ENCODE data around the gene ATP8A2. TPM values are rescaled to one million over a fixed set of nuclear protein-coding genes. Genes with fewer than 3 reads are reported as not detected.

The ATP8A2 gene
- total and polyA plus RNA-seq, 2 of the 8 experiments (the other 6 are each of a cell fraction or from before 2014, with no cell fraction given) = 2.4 to 8.3 TPM

DNA sequence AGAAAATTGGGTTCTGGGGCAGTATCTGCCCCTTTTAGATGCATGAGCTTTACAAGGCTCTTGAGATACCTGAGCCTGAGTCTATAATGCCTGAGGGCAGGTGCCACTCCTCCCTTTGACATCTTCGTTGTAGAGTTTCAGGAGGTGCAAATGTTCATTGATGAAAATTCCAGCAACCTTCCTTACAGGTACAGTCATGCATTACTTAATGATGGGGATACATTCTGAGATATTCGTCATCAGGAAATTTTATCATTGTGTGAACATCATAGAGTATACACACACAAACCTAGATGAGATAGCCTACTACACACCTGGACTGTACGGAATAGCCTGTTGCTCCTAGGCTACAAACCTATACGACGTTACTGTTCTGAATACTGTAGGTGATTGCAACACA lies 370.0 kb downstream of the ATP8A2 start:
- Histone ChIP-seq H2BK5ac (ENCODE audit: low read depth, low read length) (no peak overlapping the region), H3K18ac (ENCODE audit: extremely low read depth, low read length) (no peak overlapping the region), H3K4me1 (replicated peaks in 1 of 4; ENCODE audit: control insufficient read depth in 3 of 4, insufficient read depth in 4 of 4, low read length in 3 of 4) (peaks cover 0 to 3% (median 3%) of the 10 kb centered on the region in 4 experiments; a peak in 2 of 7 replicates), H3K9me3 (ENCODE audit: insufficient read depth in 2 of 2, low read depth in 1 of 2, low read length in 1 of 2) (no peaks in the 10 kb centered on the region), H4K8ac (ENCODE audit: extremely low read depth, insufficient read depth, low read length) (no peak overlapping the region), H3K27ac (ENCODE audit: low read depth, low read length) (no peak overlapping the region), H2AFZ (ENCODE audit: low read length) (no peak overlapping the region), H2BK12ac (ENCODE audit: low read depth, low read length) (no peak overlapping the region), H4K91ac (replicated peaks; ENCODE audit: insufficient read length, low read length) (no peak overlapping the region), H3K23me2 (ENCODE audit: low read depth, low read length) (no peaks in the 10 kb centered on the region), H3K23ac (ENCODE audit: insufficient read length) (no peak overlapping the region), H3K4me2 (ENCODE audit: insufficient read depth in 1 of 2, low read depth in 2 of 2, low read length in 2 of 2) (no peak overlapping the region), H3K36me3 (ENCODE audit: control insufficient read depth in 2 of 4, insufficient read depth in 4 of 4, low read length in 3 of 4) (no peaks in the 10 kb centered on the region), H2AK5ac (ENCODE audit: low read depth, low read length) (no peak overlapping the region), H3K56ac (replicated peaks; ENCODE audit: insufficient read length, low read depth, low read length) (no peak overlapping the region), H3K27me3 (replicated peaks in 1 of 4; ENCODE audit: control insufficient read depth in 3 of 4, extremely low read depth in 1 of 4, insufficient read depth in 3 of 4, low read length in 3 of 4) (no peaks in the 10 kb centered on the region), H3K4me3 (ENCODE audit: extremely low read depth in 1 of 4, insufficient read depth in 2 of 4, low read depth in 3 of 4, low read length in 4 of 4) (no peak overlapping the region), H2BK15ac (ENCODE audit: low read length) (no peak overlapping the region), H4K5ac (ENCODE audit: insufficient read length, low read depth, low read length) (no peak overlapping the region), H3K9ac (replicated peaks in 1 of 4; ENCODE audit: extremely low read depth in 1 of 4, low read depth in 3 of 4, low read length in 3 of 4) (no peak overlapping the region), H2BK20ac (ENCODE audit: low read length) (no peak overlapping the region), H3K79me1 (ENCODE audit: low read depth, low read length) (no peaks in the 10 kb centered on the region), H2BK120ac (replicated peaks; ENCODE audit: low read depth, low read length) (no peak overlapping the region), H3K14ac (ENCODE audit: insufficient read length) (no peak overlapping the region), H3K4ac (replicated peaks; ENCODE audit: insufficient read length, low read depth, low read length) (no peak overlapping the region), H3K79me2 (ENCODE audit: control insufficient read depth in 1 of 2, insufficient read depth in 2 of 2, low read length in 2 of 2) (no peaks in the 10 kb centered on the region), H4K20me1 (replicated peaks in 1 of 2; ENCODE audit: control insufficient read depth in 1 of 2, insufficient read depth in 2 of 2, low read length in 2 of 2) (no peaks in the 10 kb centered on the region)
- FAIRE-seq (no peak), DNase-seq (ENCODE audit: low read depth in 1 of 2, low spot score in 2 of 2) (no peak)
- ChIA-PET POLR2A (ENCODE audit: partially characterized antibody) (no interaction called here), CTCF (ENCODE audit: partially characterized antibody) (interaction anchor here (1.1 to 1.6 kb wide), 3 partner anchors 11 to 200 kb away, joined by 3 to 5 read pairs (median 4); no protein-coding TSS in a partner anchor)
- WGBS, 2 experiments (ENCODE audit: extremely low coverage in 1 of 2, insufficient coverage in 1 of 2, insufficient read length in 1 of 2, insufficient replicate concordance in 2 of 2, low coverage in 1 of 2, low lambda C conversion rate in 2 of 2, missing lambda C conversion rate in 1 of 2) = 93% methylated on average over 5 of the region's 5 CpGs; no CpG with 5 or more reads in 1 of the 2 experiments
- TF ChIP-seq, protein P1, sequence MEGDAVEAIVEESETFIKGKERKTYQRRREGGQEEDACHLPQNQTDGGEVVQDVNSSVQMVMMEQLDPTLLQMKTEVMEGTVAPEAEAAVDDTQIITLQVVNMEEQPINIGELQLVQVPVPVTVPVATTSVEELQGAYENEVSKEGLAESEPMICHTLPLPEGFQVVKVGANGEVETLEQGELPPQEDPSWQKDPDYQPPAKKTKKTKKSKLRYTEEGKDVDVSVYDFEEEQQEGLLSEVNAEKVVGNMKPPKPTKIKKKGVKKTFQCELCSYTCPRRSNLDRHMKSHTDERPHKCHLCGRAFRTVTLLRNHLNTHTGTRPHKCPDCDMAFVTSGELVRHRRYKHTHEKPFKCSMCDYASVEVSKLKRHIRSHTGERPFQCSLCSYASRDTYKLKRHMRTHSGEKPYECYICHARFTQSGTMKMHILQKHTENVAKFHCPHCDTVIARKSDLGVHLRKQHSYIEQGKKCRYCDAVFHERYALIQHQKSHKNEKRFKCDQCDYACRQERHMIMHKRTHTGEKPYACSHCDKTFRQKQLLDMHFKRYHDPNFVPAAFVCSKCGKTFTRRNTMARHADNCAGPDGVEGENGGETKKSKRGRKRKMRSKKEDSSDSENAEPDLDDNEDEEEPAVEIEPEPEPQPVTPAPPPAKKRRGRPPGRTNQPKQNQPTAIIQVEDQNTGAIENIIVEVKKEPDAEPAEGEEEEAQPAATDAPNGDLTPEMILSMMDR (IDR thresholded peaks at IDR 0.05; ENCODE audit: control extremely low read depth in 1 of 3, insufficient read depth in 1 of 3, low read depth in 1 of 3, low read length in 3 of 3) = no peak
- TF ChIP-seq SAP30 (IDR thresholded peaks at IDR 0.05; ENCODE audit: insufficient read depth, insufficient replicate concordance, low read length) (no peak), RFX5 (IDR thresholded peaks at IDR 0.05; ENCODE audit: borderline replicate concordance, low read depth, low read length) (no peak), SIRT6 (IDR thresholded peaks at IDR 0.05; ENCODE audit: low read length) (no peak), CEBPB (IDR thresholded peaks at IDR 0.05; ENCODE audit: low read depth, low read length) (no peak), TEAD4 (IDR thresholded peaks at IDR 0.05; ENCODE audit: low read depth, low read length) (no peak), BCL11A (IDR thresholded peaks at IDR 0.05; ENCODE audit: low read depth in 2 of 2, low read length in 2 of 2) (no peak), SUZ12 (IDR thresholded peaks at IDR 0.05; ENCODE audit: low read length) (no peak), CREB1 (IDR thresholded peaks at IDR 0.05) (no peak), BACH1 (IDR thresholded peaks at IDR 0.05; ENCODE audit: low read length) (no peak), SIN3A (conservative IDR thresholded peaks at IDR 0.05 in 1 of 2, IDR thresholded peaks at IDR 0.05 in 1 of 2; ENCODE audit: low read depth in 1 of 2, low read length in 2 of 2) (no peak)
- TF ChIP-seq, protein P2, sequence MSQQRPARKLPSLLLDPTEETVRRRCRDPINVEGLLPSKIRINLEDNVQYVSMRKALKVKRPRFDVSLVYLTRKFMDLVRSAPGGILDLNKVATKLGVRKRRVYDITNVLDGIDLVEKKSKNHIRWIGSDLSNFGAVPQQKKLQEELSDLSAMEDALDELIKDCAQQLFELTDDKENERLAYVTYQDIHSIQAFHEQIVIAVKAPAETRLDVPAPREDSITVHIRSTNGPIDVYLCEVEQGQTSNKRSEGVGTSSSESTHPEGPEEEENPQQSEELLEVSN (IDR thresholded peaks at IDR 0.05) = no peak

All from H1 (cell line).